Subcutaneous adipose tissue (tissue), 4 donors: Measurements from ENCODE around the gene PRSS2. TPM values are rescaled to one million over a fixed set of nuclear protein-coding genes. Genes with fewer than 3 reads are reported as not detected.

Experiments used
- total RNA-seq, 4 donors: library from RNA; depleted of rRNA; stranded (reverse); fragments of >200 nt; gene quantifications; one replicate each; pipeline ENCODE4 v1.1.0, GENCODE V29; 2016
- TF ChIP-seq, protein P1 (sequence below): fragments of 450-650 bp; IDR thresholded peaks from one replicate; pipeline ENCODE4 v1.5.1; 2016; ENCODE audit warnings: low read depth, mild to moderate bottlenecking, control low read depth, antibody characterized with exemption, moderate library complexity

Gene PRSS2
- total RNA-seq, 4 donors from 2014 or later = not detected

DNA sequence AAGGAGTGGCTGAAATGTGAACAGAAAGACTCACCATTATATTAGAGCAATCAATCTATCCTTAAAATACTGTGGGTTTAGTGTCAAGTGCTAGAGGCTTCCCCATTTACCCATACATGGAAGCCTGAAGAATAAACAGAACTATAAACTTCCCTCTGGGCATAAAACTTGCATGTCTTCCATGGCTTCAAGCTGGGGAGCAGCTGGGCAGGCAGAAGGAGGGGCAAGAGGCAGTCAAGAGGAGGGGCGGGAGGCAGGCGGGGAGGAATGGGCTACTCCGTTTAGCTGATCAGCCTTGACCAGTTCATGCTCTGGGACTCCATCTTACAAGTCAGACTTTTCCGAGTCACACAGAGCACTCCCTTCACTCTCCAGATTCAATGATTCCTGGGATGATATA lies 25.0 kb upstream of the PRSS2 start:
- TF ChIP-seq, protein P1, sequence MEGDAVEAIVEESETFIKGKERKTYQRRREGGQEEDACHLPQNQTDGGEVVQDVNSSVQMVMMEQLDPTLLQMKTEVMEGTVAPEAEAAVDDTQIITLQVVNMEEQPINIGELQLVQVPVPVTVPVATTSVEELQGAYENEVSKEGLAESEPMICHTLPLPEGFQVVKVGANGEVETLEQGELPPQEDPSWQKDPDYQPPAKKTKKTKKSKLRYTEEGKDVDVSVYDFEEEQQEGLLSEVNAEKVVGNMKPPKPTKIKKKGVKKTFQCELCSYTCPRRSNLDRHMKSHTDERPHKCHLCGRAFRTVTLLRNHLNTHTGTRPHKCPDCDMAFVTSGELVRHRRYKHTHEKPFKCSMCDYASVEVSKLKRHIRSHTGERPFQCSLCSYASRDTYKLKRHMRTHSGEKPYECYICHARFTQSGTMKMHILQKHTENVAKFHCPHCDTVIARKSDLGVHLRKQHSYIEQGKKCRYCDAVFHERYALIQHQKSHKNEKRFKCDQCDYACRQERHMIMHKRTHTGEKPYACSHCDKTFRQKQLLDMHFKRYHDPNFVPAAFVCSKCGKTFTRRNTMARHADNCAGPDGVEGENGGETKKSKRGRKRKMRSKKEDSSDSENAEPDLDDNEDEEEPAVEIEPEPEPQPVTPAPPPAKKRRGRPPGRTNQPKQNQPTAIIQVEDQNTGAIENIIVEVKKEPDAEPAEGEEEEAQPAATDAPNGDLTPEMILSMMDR = no peak

DNA sequence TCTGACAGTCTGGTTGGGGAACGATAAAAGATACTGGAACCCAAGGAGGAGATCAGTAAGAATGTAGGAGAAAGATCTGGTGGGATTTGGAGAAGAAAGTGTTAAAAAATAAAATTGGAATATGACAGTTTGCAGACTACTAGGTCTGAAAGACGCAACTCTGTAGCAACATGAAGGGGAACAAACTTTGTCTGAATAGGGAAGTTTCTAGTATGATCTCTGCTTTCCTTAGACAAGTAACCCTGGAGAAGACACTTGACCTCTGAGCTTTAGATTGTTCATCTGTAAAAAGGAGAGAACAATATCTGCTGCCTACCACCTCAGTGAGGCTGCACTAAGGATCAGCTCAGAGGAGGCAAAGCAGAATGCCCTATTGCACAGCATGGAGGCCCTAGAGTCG lies 24.5 kb upstream of the PRSS2 start:
- TF ChIP-seq, protein P1 = no peak

DNA sequence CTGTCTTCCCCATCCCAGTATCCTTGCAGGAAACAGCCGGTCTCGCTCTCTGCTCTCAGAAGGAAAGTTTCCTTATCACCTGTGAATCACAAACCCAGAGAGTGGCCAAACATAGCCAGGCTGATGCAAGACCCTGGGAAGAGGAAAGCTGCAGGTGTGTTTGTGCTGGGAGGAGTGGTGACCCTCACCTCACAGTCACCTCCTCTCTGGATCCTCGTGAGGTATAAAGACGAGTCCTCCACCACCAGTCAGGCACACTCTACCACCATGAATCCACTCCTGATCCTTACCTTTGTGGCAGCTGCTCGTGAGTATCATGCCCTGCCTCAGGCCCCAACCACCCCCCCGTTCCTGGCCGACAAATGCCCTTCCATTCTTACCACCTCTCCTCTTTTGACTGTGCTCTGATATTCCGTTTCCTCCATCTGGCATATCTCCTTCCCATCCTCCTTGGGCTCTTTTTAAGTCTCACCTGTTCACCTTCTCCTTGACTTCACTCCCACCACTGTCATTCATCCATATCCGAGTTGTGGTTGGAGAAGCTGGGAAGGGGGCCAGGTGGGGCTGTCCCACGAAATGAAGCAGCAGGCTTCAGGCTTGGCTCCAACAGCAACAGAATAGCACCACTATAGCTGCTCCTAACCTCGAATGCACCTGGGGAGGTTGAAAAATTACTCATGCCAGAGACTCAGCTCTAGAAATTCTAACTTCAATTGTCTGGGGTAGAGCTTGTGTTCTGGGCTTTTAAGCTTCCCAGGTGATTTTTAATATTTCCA lies 21.4 kb upstream of the PRSS2 start, which contains the start of gene PRSS1:
TSS of gene PRSS1 (plus strand) at position 255 of the 776 bp plus-strand sequence. CDS start at position 268, 13 bp downstream.
- TF ChIP-seq, protein P1 = no peak

DNA sequence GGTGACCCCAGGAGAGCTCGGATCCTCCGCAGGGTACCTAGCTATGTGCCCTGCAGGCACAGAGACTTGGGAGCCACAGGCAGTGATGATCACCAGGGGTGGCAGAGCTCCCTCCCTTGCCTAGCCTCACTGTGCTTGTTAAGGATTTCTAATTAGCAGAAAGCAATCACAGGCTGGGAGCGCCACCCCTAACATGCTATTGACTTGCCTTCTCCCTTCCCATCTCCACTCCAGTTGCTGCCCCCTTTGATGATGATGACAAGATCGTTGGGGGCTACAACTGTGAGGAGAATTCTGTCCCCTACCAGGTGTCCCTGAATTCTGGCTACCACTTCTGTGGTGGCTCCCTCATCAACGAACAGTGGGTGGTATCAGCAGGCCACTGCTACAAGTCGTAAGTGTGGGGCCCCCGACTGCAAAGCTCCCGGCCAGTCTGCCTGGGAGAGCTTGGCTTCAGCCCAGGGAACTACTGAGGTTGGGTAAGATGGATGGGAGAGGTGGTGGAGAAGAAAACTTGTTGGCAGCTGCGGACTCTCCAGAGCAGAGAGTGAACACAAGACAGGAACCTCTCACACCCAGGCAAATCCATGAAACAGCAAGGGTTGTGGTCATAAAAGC lies 20.3 kb upstream of the PRSS2 start:
- TF ChIP-seq, protein P1 = no peak

DNA sequence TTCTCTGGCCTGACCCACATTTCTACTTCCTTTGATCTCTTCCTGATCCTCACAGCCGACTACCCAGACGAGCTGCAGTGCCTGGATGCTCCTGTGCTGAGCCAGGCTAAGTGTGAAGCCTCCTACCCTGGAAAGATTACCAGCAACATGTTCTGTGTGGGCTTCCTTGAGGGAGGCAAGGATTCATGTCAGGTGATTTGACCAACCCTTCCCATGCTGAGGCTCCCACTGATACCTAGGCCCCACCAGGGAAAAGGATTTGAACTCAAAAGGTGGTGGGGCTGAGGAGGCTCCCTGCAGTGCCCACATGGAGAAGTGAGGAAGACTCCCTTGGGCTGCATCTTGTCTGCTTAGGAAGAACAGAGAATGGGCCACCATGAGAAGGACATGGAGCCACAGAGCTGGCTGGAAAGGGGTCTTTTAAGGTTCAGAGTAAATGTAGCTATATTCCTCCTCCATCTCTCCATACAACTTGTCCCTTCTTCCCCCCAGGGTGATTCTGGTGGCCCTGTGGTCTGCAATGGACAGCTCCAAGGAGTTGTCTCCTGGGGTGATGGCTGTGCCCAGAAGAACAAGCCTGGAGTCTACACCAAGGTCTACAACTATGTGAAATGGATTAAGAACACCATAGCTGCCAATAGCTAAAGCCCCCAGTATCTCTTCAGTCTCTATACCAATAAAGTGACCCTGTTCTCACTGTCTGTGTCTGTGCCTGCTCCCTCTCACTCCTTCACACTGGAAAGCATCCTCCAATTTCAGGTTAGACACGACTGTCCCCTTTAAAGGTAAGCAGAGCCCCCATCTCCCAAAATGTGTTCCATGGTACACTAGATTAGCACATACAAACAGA lies 18.2 kb upstream of the PRSS2 start:
- TF ChIP-seq, protein P1 = no peak

DNA sequence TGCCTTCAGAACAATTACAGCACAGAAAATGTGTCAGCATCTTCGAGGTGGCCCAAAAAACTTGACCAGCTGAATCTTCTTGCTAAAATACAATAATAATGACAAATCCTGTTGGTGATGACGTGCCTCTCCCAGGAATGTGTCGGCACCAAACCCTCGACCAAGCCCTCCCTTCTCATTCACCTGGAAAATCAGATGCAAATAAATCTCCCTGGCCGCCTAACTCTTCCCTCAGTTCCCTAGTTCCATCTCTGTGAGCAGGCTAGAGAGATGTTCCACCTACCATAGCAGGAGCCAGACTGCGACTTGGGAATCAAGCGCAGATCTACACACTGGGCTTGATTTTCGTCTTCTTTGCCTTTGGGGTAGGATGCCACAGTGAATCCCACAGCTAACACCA lies 17.4 kb upstream of the PRSS2 start:
- TF ChIP-seq, protein P1 = no peak
